Kidney (tissue), 14 donors: ENCODE measurements around the gene TIRAP. TPM values are rescaled to one million over a fixed set of nuclear protein-coding genes. Genes with fewer than 3 reads are reported as not detected.
A peak's percentile ranks its signal among the peaks of the same experiment; 100 is the strongest.

Experiments used
- DNase-seq, 5 donors: peaks; one replicate each; pipeline ENCODE4 v3.0.0-alpha.2; 2013 to 2020
- FAIRE-seq: peaks from 2 replicates; lab custom pipeline; 2012; peaks lifted over from hg19 to GRCh38; lab: Jason Lieb, UNC
- H3K27ac ChIP-seq, 2 donors: one replicate each; pipeline ENCODE4 v1.7.0; 2013; ENCODE audit warnings: low read depth in 2 of 2, low read length in 2 of 2, inconsistent platforms in 1 of 2
- H3K27me3 ChIP-seq: one replicate; pipeline ENCODE4 v1.7.1; 2013; ENCODE audit warnings: low read length, inconsistent platforms; ENCODE audit not compliant: control insufficient read depth, insufficient read depth
- H3K36me3 ChIP-seq, 3 donors: one replicate each; pipeline versions ENCODE4 v1.7.0 to v1.7.1; 2013; ENCODE audit warnings: low read length in 3 of 3, control low read depth in 1 of 3, inconsistent platforms in 1 of 3; ENCODE audit not compliant: insufficient read depth in 3 of 3, control insufficient read depth in 2 of 3
- H3K4me1 ChIP-seq, 3 donors: one replicate each; pipeline versions ENCODE4 v1.7.0 to v1.7.1; 2013; ENCODE audit warnings: low read length in 3 of 3, inconsistent platforms in 1 of 3, low read depth in 1 of 3; ENCODE audit not compliant: control insufficient read depth in 2 of 3, insufficient read depth in 2 of 3
- H3K4me3 ChIP-seq, 3 donors: one replicate each; pipeline versions ENCODE4 v1.7.0 to v1.8.1; 2013; ENCODE audit warnings: low read length in 3 of 3, control low read depth in 1 of 3, inconsistent platforms in 1 of 3
- H3K9ac ChIP-seq, 3 donors: one replicate each; pipeline versions ENCODE4 v1.7.0 to v1.7.1; 2013; ENCODE audit warnings: low read length in 3 of 3, control low read depth in 1 of 3, inconsistent platforms in 1 of 3
- H3K9me3 ChIP-seq, 3 donors: one replicate each; pipeline versions ENCODE4 v1.7.0 to v1.7.1; 2013; ENCODE audit warnings: low read length in 3 of 3, control low read depth in 1 of 3, inconsistent platforms in 1 of 3; ENCODE audit not compliant: control insufficient read depth in 2 of 3, insufficient read depth in 1 of 3
- CTCF ChIP-seq: IDR thresholded peaks from 3 replicates; pipeline ENCODE4 v1.5.1; 2012; ENCODE audit warnings: mild to moderate bottlenecking, moderate library complexity, borderline replicate concordance; ENCODE audit not compliant: insufficient read depth; ENCODE audit errors: extremely low read depth
- intact Hi-C: fragments of 100-400 bp; cut with DNase I; formaldehyde crosslinking; loops from one replicate; pipeline ENCODE4 v1.11.1; 2022
- polyA plus RNA-seq: library from polyadenylated mRNA; stranded (reverse); fragments of 350-450 nt; fragmentation: Illumina TruSeq; extraction: RNeasy Lipid Tissue Mini Kit (QIAGEN cat#74804); gene quantifications from one replicate; pipeline ENCODE4 v1.2.3, GENCODE V29; 2014; ENCODE audit warnings: low read depth, low replicate concordance; ENCODE audit not compliant: insufficient read depth
- total RNA-seq: library from RNA; stranded (reverse); fragmentation: NEBNext Ultra II Directional; extraction: Animal tissue kit (Norgen Biotek cat#: 25700); gene quantifications from one replicate; pipeline ENCODE4 v1.2.1, GENCODE V29; 2021
- donor health status: control.
- donor health status: control.
- donor health status: control.
- donor health status: control.
- donor health status: control.
- donor health status: DM: yes; HTN: yes; CAD: no.
- donor health status: Normal renal cell carcinoma (clear cell type).

The TIRAP gene
- total and polyA plus RNA-seq, 2 donors from 2014 or later: 5.8 to 12.1 TPM

DNA sequence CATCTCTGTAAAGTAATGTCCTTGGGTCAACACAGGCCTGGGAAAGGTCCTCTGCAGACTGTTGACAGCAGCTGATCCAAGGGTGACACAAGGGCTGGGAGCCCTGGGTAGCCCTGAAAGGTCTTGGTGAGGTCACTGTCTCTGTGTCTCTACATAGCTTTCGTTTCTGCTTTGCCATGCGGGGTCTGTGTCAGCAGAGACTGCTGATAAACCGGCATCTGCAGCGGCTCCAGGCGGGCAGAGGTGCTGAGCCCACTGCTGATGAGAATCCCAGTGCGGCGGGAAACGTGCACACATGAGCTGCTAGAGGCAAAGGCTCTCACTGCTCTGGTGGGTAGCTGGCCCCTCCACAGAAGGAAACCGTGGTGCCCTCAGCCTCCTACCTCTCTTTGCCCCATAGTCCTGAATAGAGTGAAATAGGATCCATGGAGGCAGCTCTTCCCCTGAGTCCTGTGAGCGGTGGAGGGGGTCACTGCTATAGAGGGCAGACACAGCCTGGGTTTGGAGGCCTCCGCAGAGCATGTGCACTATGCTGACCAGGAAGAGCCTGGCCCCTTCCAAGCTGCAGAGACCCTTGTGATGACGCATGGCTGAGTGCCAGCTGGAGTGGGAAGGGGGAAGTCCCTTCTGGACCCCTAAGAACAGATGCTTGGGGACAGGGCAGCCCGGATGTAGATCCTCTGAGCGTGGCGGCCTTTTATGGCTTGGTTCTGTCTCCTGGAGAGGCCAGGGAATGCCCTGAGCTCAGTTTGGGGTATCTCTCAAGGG, 54.8 kb downstream of the TIRAP start:
- intact Hi-C loops: no loop called here
- Histone ChIP-seq H3K36me3 (peaks cover 0 to 12% (median 3%) of the 10 kb centered on the region in 3 donors), H3K4me1 (peaks cover 0 to 33% (median 11%) of the 10 kb centered on the region in 3 donors), H3K9me3 (no peaks in the 10 kb centered on the region), H3K27ac (peak overlapping the region in 1 of 2 donors; percentile 2), H3K9ac (no peak overlapping the region), H3K4me3 (no peak overlapping the region), H3K27me3 (no peaks in the 10 kb centered on the region)
- FAIRE-seq (no peak), DNase-seq (peak in 3 of 5 donors; percentile 19 to 52 (median 29))
- no peak for TF ChIP-seq CTCF

DNA sequence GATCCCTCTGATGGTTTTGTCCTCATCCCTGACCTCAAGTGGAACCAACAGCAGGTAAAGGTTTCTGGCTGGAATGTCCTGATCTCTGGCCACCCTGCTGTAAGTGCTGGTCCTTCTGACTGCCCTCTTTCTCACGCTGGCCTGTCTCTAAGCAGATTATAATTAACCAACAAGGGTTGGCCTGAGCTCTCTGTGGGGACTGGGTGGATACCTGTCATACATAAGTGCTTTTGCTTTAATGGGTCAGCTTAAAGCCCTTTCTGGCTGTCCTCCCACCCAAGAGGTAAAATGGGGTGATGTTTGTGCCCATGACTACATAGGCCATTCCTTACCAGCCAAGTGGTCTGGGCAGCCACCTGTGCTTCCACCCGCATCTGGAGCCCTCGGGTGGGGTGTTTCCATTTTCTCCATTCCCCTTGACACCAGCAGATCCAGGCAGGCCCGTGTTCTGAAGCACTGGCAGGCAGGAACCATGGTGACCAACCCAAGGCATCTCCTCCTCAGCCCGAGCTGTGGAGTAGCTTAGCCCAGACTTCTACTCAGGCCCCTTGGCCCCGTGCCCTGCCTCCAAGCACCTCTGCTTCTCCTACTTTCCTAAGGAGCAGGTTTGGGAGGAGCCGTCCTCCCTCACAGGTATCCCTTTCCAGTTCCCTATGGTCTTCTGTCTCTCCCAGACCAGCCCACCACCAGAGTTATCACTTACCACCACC, 55.6 kb downstream of the TIRAP start:
- intact Hi-C loops: no loop called here
- peak in 1 of 5 donors; percentile 30 for DNase-seq
- H3K27ac ChIP-seq: peak overlapping the region; percentile 2 to 38
- no peak for TF ChIP-seq CTCF
- peaks cover 0 to 30% (median 11%) of the 10 kb centered on the region in 3 donors for H3K4me1 ChIP-seq
- H3K36me3 ChIP-seq: peaks cover 0 to 16% (median 7%) of the 10 kb centered on the region in 3 donors
- no peak for FAIRE-seq
- no peaks in the 10 kb centered on the region for H3K9me3 ChIP-seq
- H3K9ac ChIP-seq: no peak overlapping the region
- H3K27me3 ChIP-seq: no peaks in the 10 kb centered on the region
- H3K4me3 ChIP-seq: no peak overlapping the region

GRCh38 chr11:126339073-126339862, 56.4 kb downstream of the TIRAP start:
- TF ChIP-seq CTCF: no peak
- no peak for FAIRE-seq
- intact Hi-C loops: no loop called here
- no peak overlapping the region for H3K4me3 ChIP-seq
- no peak overlapping the region for H3K9ac ChIP-seq
- no peaks in the 10 kb centered on the region for H3K9me3 ChIP-seq
- DNase-seq: peak in 1 of 5 donors; percentile 51
- no peaks in the 10 kb centered on the region for H3K27me3 ChIP-seq
- peaks cover 0 to 16% (median 11%) of the 10 kb centered on the region in 3 donors for H3K36me3 ChIP-seq
- H3K4me1 ChIP-seq: peaks cover 0 to 27% (median 11%) of the 10 kb centered on the region in 3 donors
- H3K27ac ChIP-seq: peak overlapping the region; percentile 33 to 38
